Endothelial cell of umbilical vein (primary cell): ENCODE results near the gene ANXA11. TPM values are rescaled to one million over a fixed set of nuclear protein-coding genes. Genes with fewer than 3 reads are reported as not detected.
"Not testable (repeated sequence)": the region's sequence is repeated elsewhere in the genome, so short reads cannot be mapped to it uniquely, and the experiment has no call there.

Source experiments
- BruUV-seq: library from RNA; stranded (reverse); fragments of 400-500 nt; replicated peaks from 2 replicates; lab custom pipeline; 2021; lab: Mats Ljungman, UMichigan
- CTCF ChIA-PET: fragments of 300-600, 350-600 bp; sonication (Branson Sonifier 250); formaldehyde crosslinking; loops from one replicate; lab custom pipeline; 2021; ENCODE audit warnings: antibody characterized with exemption, inconsistent platforms; lab: Charles Lee
- POLR2A ChIA-PET: fragments of 300-600, 350-600 bp; sonication (Branson Sonifier 250); formaldehyde crosslinking; loops from one replicate; lab custom pipeline; 2021; ENCODE audit warnings: antibody characterized with exemption, inconsistent platforms; lab: Charles Lee
- DNase-seq: peaks from one replicate; pipeline ENCODE4 v3.0.0-alpha.2; 2011; ENCODE audit warnings: low read depth, low spot score
- FAIRE-seq: peaks from 2 replicates; lab custom pipeline; 2011; peaks lifted over from hg19 to GRCh38; lab: Jason Lieb, UNC
- H2AFZ ChIP-seq: 2 replicates; pipeline ENCODE4 v1.6.0; 2012; ENCODE audit warnings: low read depth, low read length, control low read depth, inconsistent platforms
- H3K27ac ChIP-seq: 2 replicates; pipeline ENCODE4 v1.5.1; 2011; ENCODE audit warnings: low read depth, mild to moderate bottlenecking, control low read depth, low read length, moderate library complexity; ENCODE audit not compliant: insufficient read depth
- H3K27me3 ChIP-seq, 2 experiments: 2 replicates each; pipeline versions ENCODE4 v1.6.0 to v1.6.1; 2011; ENCODE audit warnings: low read length in 2 of 2, mixed read lengths in 1 of 2; ENCODE audit not compliant: control insufficient read depth in 2 of 2, insufficient read depth in 2 of 2
- H3K36me3 ChIP-seq, 2 experiments: 2 replicates in 1 of 2; 3 replicates in 1 of 2; pipeline ENCODE4 v1.5.1; 2011; ENCODE audit warnings: low read length in 2 of 2, mild to moderate bottlenecking in 1 of 2, moderate library complexity in 1 of 2; ENCODE audit not compliant: control insufficient read depth in 2 of 2, insufficient read depth in 2 of 2; ENCODE audit errors: extremely low read depth in 1 of 2
- H3K4me1 ChIP-seq: 3 replicates; pipeline ENCODE4 v1.5.1; 2011; ENCODE audit warnings: mild to moderate bottlenecking, low read length; ENCODE audit not compliant: control insufficient read depth, insufficient read depth; ENCODE audit errors: extremely low read depth
- H3K4me2 ChIP-seq: 2 replicates; pipeline ENCODE4 v1.6.1; 2011; ENCODE audit warnings: low read length, control low read depth, mixed read lengths; ENCODE audit not compliant: insufficient read depth
- H3K4me3 ChIP-seq, 3 experiments: fragments of 200-600 bp in 1 of 3; sonication (generic), shearing (Covaris generic) in 1 of 3; replicated peaks in 1 of 3; 2 replicates each; pipeline ENCODE4 v1.5.1; 2011 to 2016; ENCODE audit warnings: control low read depth in 3 of 3, low read length in 3 of 3, mild to moderate bottlenecking in 2 of 3, inconsistent platforms in 1 of 3, low read depth in 1 of 3, moderate library complexity in 1 of 3; ENCODE audit not compliant: insufficient read depth in 1 of 3
- H3K79me2 ChIP-seq: 2 replicates; pipeline ENCODE4 v1.6.0; 2012; ENCODE audit warnings: low read length, inconsistent platforms; ENCODE audit not compliant: control insufficient read depth, insufficient read depth
- H3K9ac ChIP-seq: replicated peaks from 2 replicates; pipeline ENCODE3; 2011; ENCODE audit warnings: low read length, control low read depth; ENCODE audit not compliant: insufficient read depth; ENCODE audit errors: extremely low read depth
- H3K9me1 ChIP-seq: replicated peaks from 3 replicates; pipeline ENCODE4 v1.6.0; 2011; ENCODE audit warnings: mild to moderate bottlenecking, low read length; ENCODE audit not compliant: control insufficient read depth, insufficient read depth; ENCODE audit errors: extremely low read depth
- H3K9me3 ChIP-seq: replicated peaks from 2 replicates; pipeline ENCODE4 v1.5.1; 2012; ENCODE audit warnings: low read length, inconsistent platforms; ENCODE audit not compliant: control insufficient read depth, insufficient read depth
- H4K20me1 ChIP-seq: replicated peaks from 2 replicates; pipeline ENCODE3; 2011; ENCODE audit warnings: mild to moderate bottlenecking, low read length; ENCODE audit not compliant: control insufficient read depth, insufficient read depth; ENCODE audit errors: extremely low read depth
- CTCF ChIP-seq, 2 donors: IDR thresholded peaks; 1 replicate in 1 of 2; 2 replicates in 1 of 2; pipeline ENCODE4 v1.5.1; 2011; ENCODE audit warnings: low read length in 2 of 2, mild to moderate bottlenecking in 2 of 2, moderate library complexity in 2 of 2, control low read depth in 1 of 2, inconsistent platforms in 1 of 2, low read depth in 1 of 2; ENCODE audit not compliant: insufficient read depth in 1 of 2; ENCODE audit errors: extremely low read depth in 1 of 2
- EZH2 ChIP-seq: IDR thresholded peaks from 2 replicates; pipeline ENCODE4 v1.6.1; 2012; ENCODE audit warnings: borderline replicate concordance, low read depth, mild to moderate bottlenecking, moderate library complexity, low read length, inconsistent platforms; ENCODE audit not compliant: severe bottlenecking
- FOS ChIP-seq: IDR thresholded peaks from 2 replicates; pipeline ENCODE4 v1.6.1; 2011; ENCODE audit warnings: mild to moderate bottlenecking, low read length, moderate library complexity, borderline replicate concordance; ENCODE audit not compliant: insufficient read depth
- GATA2 ChIP-seq: IDR thresholded peaks from 2 replicates; pipeline ENCODE4 v1.7.0; 2011; ENCODE audit warnings: low read depth, mild to moderate bottlenecking, moderate library complexity, mixed read lengths, low read length; ENCODE audit not compliant: insufficient read length, insufficient read depth
- JUN ChIP-seq: IDR thresholded peaks from 2 replicates; pipeline ENCODE4 v1.6.1; 2011; ENCODE audit warnings: borderline replicate concordance, low read depth; ENCODE audit not compliant: insufficient read length, insufficient read depth
- MAX ChIP-seq: IDR thresholded peaks from 2 replicates; pipeline ENCODE4 v1.6.1; 2011; ENCODE audit not compliant: insufficient read depth, insufficient read length
- MYC ChIP-seq: IDR thresholded peaks from one replicate; pipeline ENCODE4 v1.6.1; 2011; ENCODE audit warnings: mild to moderate bottlenecking, low read depth, low read length
- POLR2A ChIP-seq: IDR thresholded peaks from 2 replicates; pipeline ENCODE4 v1.6.1; 2012; ENCODE audit warnings: low read depth, mild to moderate bottlenecking, control low read depth, low read length
- POLR2AphosphoS5 ChIP-seq: IDR thresholded peaks from 2 replicates; pipeline ENCODE4 v1.6.1; 2012; ENCODE audit warnings: low read depth, mild to moderate bottlenecking, control low read depth, low read length, moderate library complexity; ENCODE audit not compliant: insufficient read depth
- dilution Hi-C: fragments of 300-500 bp; cut with MboI; formaldehyde crosslinking; loops from one replicate; pipeline ENCODE4 v1.15.0; 2019; ENCODE audit warnings: low sequenced_read_pairs; ENCODE audit not compliant: extremely low pct_ligation_motif_present
- intact Hi-C: fragments of 100-400 bp; cut with micrococcal nuclease; formaldehyde crosslinking; loops from one replicate; pipeline ENCODE4 v1.10.0; 2022
- polyA plus RNA-seq, 4 experiments: library from polyadenylated mRNA; depleted of rRNA in 3 of 4; stranded (reverse) in 3 of 4; unstranded in 1 of 4; fragments of >200 nt; gene quantifications; 2 replicates each; pipeline versions ENCODE4 v1.2.1 to v1.2.3, GENCODE V29; 2011 to 2012; ENCODE audit warnings: missing spikeins in 1 of 4
- total RNA-seq: library from RNA; stranded (reverse); gene quantifications from 2 replicates; pipeline ENCODE4 v1.2.3, GENCODE V29; 2021

Gene ANXA11
- total and polyA plus RNA-seq, 2 donors (not counting 3 experiments of a cell fraction or from before 2014, with no cell fraction given): 59.2 to 143 TPM

GRCh38 chr10:80252296-80252887, 47.1 kb upstream of the ANXA11 start:
- CTCF ChIA-PET: interaction anchor here (0.8 to 1.7 kb wide), 3 partner anchors 108 to 715 kb away, joined by 3 read pairs; no protein-coding TSS in a partner anchor
- H3K4me2 ChIP-seq: no peak overlapping the region
- POLR2A ChIA-PET: no interaction called here
- DNase-seq (no peak), FAIRE-seq (no peak)
- no peak for TF ChIP-seq JUN
- no peak for TF ChIP-seq FOS
- no peak for TF ChIP-seq EZH2
- no peak for TF ChIP-seq POLR2AphosphoS5
- no peak for TF ChIP-seq MYC
- TF ChIP-seq POLR2A: no peak
- no peak for TF ChIP-seq GATA2
- no peak for TF ChIP-seq MAX
- no peak for TF ChIP-seq CTCF (IDR thresholded peaks at IDR 0.05; ENCODE audit: extremely low read depth in 1 of 2, insufficient read depth in 1 of 2, low read depth in 1 of 2, low read length in 2 of 2)
- no peak overlapping the region for H3K9ac ChIP-seq
- dilution Hi-C loops: no loop called here
- no peaks in the 10 kb centered on the region for H3K79me2 ChIP-seq
- intact Hi-C loops: no loop called here
- no peak overlapping the region for H3K27ac ChIP-seq
- H3K9me1 ChIP-seq: no peaks in the 10 kb centered on the region
- no peaks in the 10 kb centered on the region for H3K9me3 ChIP-seq
- H3K27me3 ChIP-seq: peaks cover 0 to 4% of the 10 kb centered on the region in 2 experiments
- no TSS peak for BruUV-seq
- no peaks in the 10 kb centered on the region for H3K4me1 ChIP-seq
- no peaks in the 10 kb centered on the region for H3K36me3 ChIP-seq
- H4K20me1 ChIP-seq: no peaks in the 10 kb centered on the region
- no peak overlapping the region for H3K4me3 ChIP-seq
- H2AFZ ChIP-seq: no peak overlapping the region

GRCh38 chr10:80251703-80252280, 46.5 kb upstream of the ANXA11 start:
- H3K9me1 ChIP-seq, H3K36me3 ChIP-seq, H3K79me2 ChIP-seq, H4K20me1 ChIP-seq, H3K27ac ChIP-seq, H3K27me3 ChIP-seq, H3K4me2 ChIP-seq, H3K4me1 ChIP-seq, dilution Hi-C loops, H3K9ac ChIP-seq, H2AFZ ChIP-seq, BruUV-seq, H3K9me3 ChIP-seq, intact Hi-C loops, POLR2A ChIA-PET, FAIRE-seq, DNase-seq, H3K4me3 ChIP-seq: not testable (repeated sequence)
- CTCF ChIA-PET: interaction anchor here (0.8 to 1.7 kb wide), 2 partner anchors 107 to 715 kb away, joined by 3 read pairs; no protein-coding TSS in a partner anchor
